Measurements from ENCODE around the gene IGFBPL1. TPM values are rescaled to one million over a fixed set of nuclear protein-coding genes. Genes with fewer than 3 reads are reported as not detected.

The IGFBPL1 gene
- total and polyA plus RNA-seq, 8 donors = 0.23 to 4.8 (median 1.7) TPM; not detected in 3

- intact Hi-C loops (cut with DNase I; ENCODE audit: low total_unique reads) = no loop called here
- Histone ChIP-seq H3K9me3 (peaks cover 0 to 13% (median 5%) of the 10 kb centered on the region in 4 donors), H3K36me3 (no peaks in the 10 kb centered on the region), H3K27me3 (no peaks in the 10 kb centered on the region), H3K27ac (peak overlapping the region in 4 of 5 donors; percentile 69 to 94 (median 88)), H3K4me1 (peaks cover 2 to 38% (median 6%) of the 10 kb centered on the region in 4 donors), H3K4me3 (no peak overlapping the region)
- 86 to 95% (median 93%) methylated on average over 4 of the region's 4 CpGs for WGBS, 5 donors
- TF ChIP-seq POLR2A (IDR thresholded peaks at IDR 0.05) (no peak), CTCF (IDR thresholded peaks at IDR 0.05) (no peak), POLR2AphosphoS5 (IDR thresholded peaks at IDR 0.05) (no peak), EP300 (IDR thresholded peaks at IDR 0.05) (no peak)
- DNase-seq = no peak
Measured at GRCh38 chr9:38387751-38388150, 36.5 kb downstream of the IGFBPL1 start.

- H3K9me3 ChIP-seq = peaks cover 0 to 13% (median 5%) of the 10 kb centered on the region in 4 donors
- H3K27ac ChIP-seq = peak overlapping the region in 4 of 5 donors; percentile 69 to 94 (median 88)
- no peaks in the 10 kb centered on the region for H3K27me3 ChIP-seq
- no peak overlapping the region for H3K4me3 ChIP-seq
- H3K36me3 ChIP-seq = no peaks in the 10 kb centered on the region
- peaks cover 0 to 35% (median 5%) of the 10 kb centered on the region in 4 donors for H3K4me1 ChIP-seq
- 32 to 94% (median 63%) methylated on average over 1 of the region's 1 CpG for WGBS, 5 donors
- intact Hi-C loops (cut with DNase I; ENCODE audit: low total_unique reads) = no loop called here
- DNase-seq = no peak
- TF ChIP-seq POLR2A (IDR thresholded peaks at IDR 0.05) = no peak
- no peak for TF ChIP-seq POLR2AphosphoS5 (IDR thresholded peaks at IDR 0.05)
- TF ChIP-seq CTCF (IDR thresholded peaks at IDR 0.05) = no peak
- no peak for TF ChIP-seq EP300 (IDR thresholded peaks at IDR 0.05)
Measured at GRCh38 chr9:38387066-38387465, 37.2 kb downstream of the IGFBPL1 start.

- 79 to 92% (median 87%) methylated on average over 4 of the region's 4 CpGs for WGBS, 5 donors
- intact Hi-C loops (cut with DNase I; ENCODE audit: low total_unique reads) = no loop called here
- Histone ChIP-seq H3K9me3 (peaks cover 0 to 13% (median 5%) of the 10 kb centered on the region in 4 donors), H3K4me1 (peaks cover 0 to 29% (median 2%) of the 10 kb centered on the region in 4 donors), H3K36me3 (no peaks in the 10 kb centered on the region), H3K27ac (peak overlapping the region in 2 of 5 donors; percentile 90 to 94), H3K27me3 (no peaks in the 10 kb centered on the region), H3K4me3 (no peak overlapping the region)
- no peak for TF ChIP-seq EP300 (IDR thresholded peaks at IDR 0.05)
- TF ChIP-seq CTCF (IDR thresholded peaks at IDR 0.05) = no peak
- no peak for TF ChIP-seq POLR2A (IDR thresholded peaks at IDR 0.05)
- TF ChIP-seq POLR2AphosphoS5 (IDR thresholded peaks at IDR 0.05) = no peak
- DNase-seq = no peak
Measured at GRCh38 chr9:38386319-38386895, 37.8 kb downstream of the IGFBPL1 start.

GRCh38 chr9:38385896-38386295 lies 38.4 kb downstream of the IGFBPL1 start:
- peak overlapping the region in 2 of 5 donors; percentile 8 to 94 for H3K27ac ChIP-seq
- no peak for DNase-seq
- no peaks in the 10 kb centered on the region for H3K27me3 ChIP-seq
- H3K36me3 ChIP-seq = no peaks in the 10 kb centered on the region
- intact Hi-C loops (cut with DNase I; ENCODE audit: low total_unique reads) = no loop called here
- peaks cover 0 to 13% (median 5%) of the 10 kb centered on the region in 4 donors for H3K9me3 ChIP-seq
- peaks cover 0 to 28% (median 2%) of the 10 kb centered on the region in 4 donors for H3K4me1 ChIP-seq
- 93 to 96% (median 95%) methylated on average over 3 of the region's 3 CpGs for WGBS, 5 donors
- no peak for TF ChIP-seq POLR2A (IDR thresholded peaks at IDR 0.05)
- TF ChIP-seq POLR2AphosphoS5 (IDR thresholded peaks at IDR 0.05) = no peak
- no peak overlapping the region for H3K4me3 ChIP-seq

All from stomach (tissue), 9 donors.